Loucy (cell line): ENCODE measurements around the gene ZBED1.

Experiments
- CTCF ChIP-seq: fragments of 200-600 bp; sonication (generic); conservative IDR thresholded peaks from 2 replicates; pipeline ENCODE4 v1.5.1; 2014; ENCODE audit warnings: mild to moderate bottlenecking, antibody characterized with exemption, low read length
- EZH2phosphoT487 ChIP-seq: fragments of 200-600 bp; IDR thresholded peaks from 2 replicates; pipeline ENCODE4 v1.6.1; 2018; ENCODE audit warnings: antibody characterized with exemption, mild to moderate bottlenecking, moderate library complexity, borderline replicate concordance

- no peak for TF ChIP-seq CTCF
- no peak for TF ChIP-seq EZH2phosphoT487
Measured at GRCh38 chrX:2526390-2526789, 25.6 kb upstream of the ZBED1 start.
